Fibroblast of skin of left biceps (primary cell): Measurements from ENCODE around the gene HS3ST4.
"Not testable (repeated sequence)": the region's sequence is repeated elsewhere in the genome, so short reads cannot be mapped to it uniquely, and the experiment has no call there.

Experiments used
- DNase-seq, 2 experiments: peaks; one replicate each; pipeline ENCODE4 v3.0.0-alpha.2; 2013; ENCODE audit warnings: low read depth in 2 of 2

HS3ST4 gene

GRCh38 chr16:25730396-25730795 lies 38.6 kb downstream of the HS3ST4 start:
- DNase-seq = no peak

GRCh38 chr16:25734430-25735385 lies 42.9 kb downstream of the HS3ST4 start:
- DNase-seq = no peak

GRCh38 chr16:25735645-25736044 lies 43.9 kb downstream of the HS3ST4 start:
- no peak for DNase-seq

GRCh38 chr16:25747160-25747758 lies 55.5 kb downstream of the HS3ST4 start:
- DNase-seq = no peak

DNA sequence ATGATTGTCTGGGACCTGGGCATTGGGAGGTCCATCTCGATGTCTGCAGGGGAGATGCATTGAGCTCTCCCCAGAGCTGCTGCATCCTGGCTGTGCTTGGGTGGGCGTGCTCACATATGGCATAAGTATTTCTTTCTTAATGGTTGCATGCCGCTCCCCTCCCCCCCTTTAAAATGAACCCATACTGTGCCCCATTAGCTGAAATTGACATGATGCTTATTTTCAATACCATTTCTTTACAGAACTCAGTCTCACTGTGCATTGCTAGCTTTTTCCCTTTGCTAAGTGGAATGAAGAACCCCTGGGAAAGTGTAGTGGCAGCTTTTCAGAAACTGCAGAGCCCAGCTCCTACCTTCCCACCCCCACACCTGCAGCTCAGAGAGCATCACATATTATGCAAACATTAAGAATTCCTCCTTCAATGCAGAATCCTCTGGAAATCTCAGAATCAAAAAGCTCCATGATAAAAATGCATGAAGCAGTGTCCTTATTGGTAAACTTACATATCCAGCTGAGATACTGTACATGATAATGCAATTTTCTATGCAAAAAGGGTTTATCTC lies 56.4 kb downstream of the HS3ST4 start:
- no peak for DNase-seq

- DNase-seq = no peak
Observed at GRCh38 chr16:25750488-25751216, 58.9 kb downstream of the HS3ST4 start.

GRCh38 chr16:25751230-25751835 lies 59.6 kb downstream of the HS3ST4 start:
- DNase-seq = no peak

DNA sequence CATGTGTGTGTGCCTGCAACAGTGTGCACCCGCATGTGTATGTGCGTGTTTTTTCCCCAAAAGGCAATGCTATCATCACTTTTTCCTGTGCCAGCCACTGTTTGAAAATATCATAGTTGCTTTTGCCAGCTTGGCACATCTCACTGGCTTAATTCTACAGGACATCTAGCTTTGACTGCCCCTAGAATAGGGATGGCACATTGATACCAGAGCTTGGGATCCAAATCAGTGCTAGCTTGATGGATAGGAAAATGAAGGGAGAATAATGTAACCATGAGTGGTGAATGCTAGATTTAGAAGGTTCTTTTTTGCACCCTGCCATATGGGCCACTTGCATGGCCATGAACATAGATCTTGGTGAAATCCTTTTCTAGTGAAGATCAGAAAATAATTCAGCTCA lies 72.7 kb downstream of the HS3ST4 start:
- DNase-seq = no peak

DNA sequence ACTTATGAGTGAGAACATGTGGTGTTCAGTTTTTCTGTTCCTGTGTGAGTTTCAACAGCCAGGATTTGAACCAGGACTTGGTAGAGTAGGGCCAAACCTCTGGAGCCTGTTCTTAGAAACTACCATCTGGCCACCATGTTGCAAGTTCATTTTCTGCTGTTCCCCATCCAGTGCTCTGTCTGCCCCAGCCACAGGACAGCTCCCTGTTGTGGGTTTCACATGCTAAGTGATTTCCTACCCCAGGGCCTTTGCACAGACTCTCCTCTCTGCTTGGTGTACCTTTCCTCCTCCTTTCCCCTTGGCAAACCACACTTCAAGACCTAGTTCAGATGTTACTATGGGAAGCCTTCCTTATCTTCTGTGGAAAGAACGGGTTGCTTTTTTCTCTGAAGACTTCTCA lies 79.5 kb downstream of the HS3ST4 start:
- DNase-seq = no peak

DNA sequence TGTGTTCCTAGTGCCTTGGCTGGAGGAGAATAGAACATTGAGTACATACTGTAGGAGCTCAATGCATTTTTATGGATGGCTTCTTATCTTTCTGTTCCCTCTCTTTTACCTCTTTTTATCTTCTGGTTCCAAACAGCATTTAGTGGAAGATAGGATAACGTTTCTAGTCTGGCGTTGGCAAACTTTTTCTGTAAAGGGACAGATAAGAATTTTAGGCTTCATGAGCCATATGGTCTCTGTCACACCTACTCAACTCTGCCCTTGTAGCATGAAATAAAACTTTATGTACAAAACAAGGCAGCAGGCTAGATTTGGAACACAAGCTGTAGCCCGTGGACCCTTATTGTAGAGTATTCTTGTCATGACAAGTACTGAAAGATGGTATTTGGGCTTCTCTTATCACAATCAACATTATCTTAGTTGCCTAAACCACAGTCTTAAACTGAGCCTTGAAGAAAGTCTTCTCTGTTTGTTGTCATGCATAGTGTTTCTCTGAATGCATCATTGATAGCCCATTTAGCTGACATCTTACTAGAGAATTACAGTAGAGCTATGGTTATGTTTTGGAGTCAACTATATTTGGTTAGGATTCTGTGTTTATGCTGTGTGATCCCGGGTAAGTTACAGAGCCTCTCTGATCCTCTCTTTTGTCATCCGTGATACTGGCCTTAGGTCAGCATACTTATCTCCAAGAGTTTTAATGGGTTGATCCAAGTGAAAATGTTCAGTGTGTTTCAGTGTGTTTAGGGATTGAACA lies 80.2 kb downstream of the HS3ST4 start:
- no peak for DNase-seq

DNA sequence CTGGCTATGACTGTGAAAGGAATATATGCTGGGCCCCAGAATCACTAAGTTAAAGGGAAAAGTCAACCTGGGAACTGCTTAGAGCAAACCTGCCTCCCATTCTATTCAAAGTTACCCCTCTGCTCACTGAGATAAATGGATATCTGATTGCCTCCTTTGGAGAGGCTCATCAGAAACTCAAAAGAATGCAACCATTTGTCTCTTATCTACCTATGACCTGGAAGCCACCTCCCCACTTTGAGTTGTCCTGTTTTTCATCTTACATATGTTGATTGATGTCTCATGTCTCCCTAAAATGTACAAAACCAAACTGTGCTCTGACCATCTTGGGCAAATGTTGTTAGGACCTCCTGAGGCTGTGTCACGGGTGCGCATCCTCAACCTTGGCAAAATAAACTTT lies 84.5 kb downstream of the HS3ST4 start:
- DNase-seq = not testable (repeated sequence)

GRCh38 chr16:25783226-25783625 lies 91.5 kb downstream of the HS3ST4 start:
- DNase-seq = no peak

- no peak for DNase-seq
Observed at GRCh38 chr16:25785361-25785760, 93.6 kb downstream of the HS3ST4 start.

- no peak for DNase-seq
Observed at GRCh38 chr16:25786748-25787147, 95.0 kb downstream of the HS3ST4 start.

DNA sequence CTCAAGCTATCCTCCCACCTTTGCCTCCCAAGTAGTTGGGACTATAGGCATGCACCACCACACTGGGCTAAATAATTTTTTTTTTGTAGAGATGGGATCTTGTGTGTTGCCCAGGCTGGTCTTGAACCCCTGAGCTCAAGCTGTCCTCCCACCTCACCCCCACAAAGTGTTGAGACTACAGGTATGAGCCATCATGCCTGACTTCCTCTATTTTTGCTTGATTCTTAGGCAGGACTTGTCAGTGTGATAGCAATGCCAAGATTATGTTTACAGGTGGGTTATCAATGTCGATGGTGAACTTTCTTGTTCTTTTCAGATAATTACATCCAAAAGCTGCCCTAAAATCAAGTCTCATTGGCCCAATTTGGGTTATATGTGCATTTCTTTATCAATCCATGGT lies 96.9 kb downstream of the HS3ST4 start:
- DNase-seq = no peak

DNA sequence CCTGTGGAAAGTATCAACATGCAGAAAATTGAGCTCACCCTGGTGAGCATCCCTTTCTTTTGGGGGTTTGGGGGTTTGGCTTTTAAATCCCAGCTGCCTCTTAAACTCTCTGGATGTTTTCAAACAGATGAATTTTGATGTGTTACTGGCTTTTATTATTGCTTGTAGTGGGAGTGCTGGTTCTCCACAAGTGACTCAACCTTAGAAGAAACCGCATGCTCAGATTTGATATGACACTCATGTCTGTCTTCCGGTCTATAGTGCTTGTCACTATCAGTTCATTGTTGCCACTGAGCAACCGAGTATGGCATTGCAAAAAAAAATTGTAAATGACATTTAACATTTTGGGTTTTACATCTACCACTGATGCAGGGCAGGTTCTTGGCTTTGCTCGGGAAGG lies 104.5 kb downstream of the HS3ST4 start:
- no peak for DNase-seq

DNA sequence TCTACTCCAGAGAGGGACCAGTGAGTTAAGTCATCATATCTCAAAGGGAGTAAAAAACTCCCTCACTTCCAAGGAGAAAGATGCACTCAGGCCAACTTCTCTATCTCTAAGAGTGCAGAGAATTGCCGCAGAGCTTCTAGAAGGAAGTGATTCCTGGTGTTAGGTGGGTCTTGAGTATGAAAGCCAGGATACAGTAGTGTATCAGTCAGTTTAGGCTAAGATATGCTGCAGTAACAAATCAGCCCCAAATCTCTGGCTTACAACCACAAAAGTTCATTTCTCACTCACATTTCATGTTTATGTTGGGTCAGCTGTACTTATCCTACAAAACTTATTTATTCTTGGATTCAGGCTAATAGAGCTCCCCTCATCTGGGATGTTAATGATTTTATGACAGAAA lies 106.3 kb downstream of the HS3ST4 start:
- no peak for DNase-seq

GRCh38 chr16:25799816-25800215 lies 108.1 kb downstream of the HS3ST4 start:
- no peak for DNase-seq

DNA sequence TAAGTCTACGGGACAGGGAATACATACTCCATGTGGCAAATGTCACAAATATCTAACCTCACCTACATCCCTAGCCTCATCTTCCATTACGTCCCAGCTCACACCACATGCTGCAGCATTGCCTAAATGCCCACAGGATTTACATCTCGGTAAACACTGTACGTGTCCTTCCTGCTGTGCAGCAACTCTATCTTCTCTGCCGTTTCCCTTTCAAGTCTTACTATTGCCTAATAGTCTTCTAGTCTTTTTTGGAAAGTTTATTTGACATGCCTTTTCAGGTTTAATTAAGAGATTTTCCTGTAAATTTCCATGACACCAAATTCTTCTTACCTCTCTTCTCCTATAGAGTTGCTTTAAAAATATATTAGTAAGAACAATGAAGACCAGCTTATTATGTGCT lies 120.5 kb downstream of the HS3ST4 start:
- no peak for DNase-seq

- no peak for DNase-seq
Observed at GRCh38 chr16:25817295-25817694, 125.5 kb downstream of the HS3ST4 start.

DNA sequence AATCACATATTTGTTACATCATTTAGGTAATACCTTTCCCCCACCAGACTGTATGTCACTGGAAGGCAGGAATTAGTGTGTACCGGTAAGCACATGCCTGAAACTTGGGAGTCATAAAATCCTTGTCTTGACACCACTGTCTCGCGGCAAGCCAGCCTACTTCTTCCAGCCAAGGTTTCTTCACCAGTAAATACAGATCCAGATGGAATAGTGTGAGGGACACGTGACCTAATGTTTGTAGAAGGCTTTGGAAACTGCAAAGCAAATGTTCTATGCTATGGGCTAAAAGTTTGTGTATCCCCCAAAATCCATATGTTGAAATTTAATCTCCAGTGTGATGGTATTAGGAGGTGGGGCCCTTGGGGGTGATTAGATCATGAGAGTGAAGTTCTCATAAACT lies 126.1 kb downstream of the HS3ST4 start:
- no peak for DNase-seq
